Measurements from ENCODE around the gene SULT1A2.
"Not testable (repeated sequence)": the region's sequence is repeated elsewhere in the genome, so short reads cannot be mapped to it uniquely, and the experiment has no call there.

DNA sequence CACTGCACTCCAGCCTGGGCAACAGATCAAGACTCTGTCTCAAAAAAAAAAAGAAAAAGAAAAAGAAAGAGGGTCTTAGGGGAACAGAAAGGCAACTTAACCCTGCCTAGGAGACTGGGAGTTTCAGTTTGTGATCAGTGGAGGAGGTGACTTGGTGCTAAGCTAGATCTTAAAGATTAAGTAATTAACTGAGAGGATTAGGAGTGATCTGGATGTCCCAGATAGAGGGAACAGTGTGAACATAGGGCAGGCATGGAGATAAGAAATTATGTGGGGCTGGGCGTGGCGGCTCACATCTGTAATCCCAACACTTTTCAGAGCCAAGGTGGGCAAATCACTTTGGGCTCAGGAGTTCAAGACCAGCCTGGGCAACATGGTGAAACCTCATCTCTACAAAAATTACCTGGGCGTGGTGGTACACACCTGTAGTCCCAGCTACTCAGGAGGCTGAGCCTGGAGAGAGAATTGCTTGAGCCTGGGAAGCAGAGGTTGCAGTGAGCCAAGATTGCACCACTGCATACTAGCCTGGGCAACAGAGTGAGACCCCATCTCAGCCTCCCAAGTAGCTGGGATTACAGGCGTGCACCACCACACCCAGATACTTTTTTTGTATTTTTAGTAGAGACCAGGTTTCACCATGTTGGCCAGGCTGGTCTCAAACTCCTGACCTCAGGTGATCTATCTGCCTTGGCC is 30.5 kb downstream of the SULT1A2 start:
- TF ChIP-seq EP300, POLR2A (IDR thresholded peaks at IDR 0.05): not testable (repeated sequence)
- TF ChIP-seq, protein P1, sequence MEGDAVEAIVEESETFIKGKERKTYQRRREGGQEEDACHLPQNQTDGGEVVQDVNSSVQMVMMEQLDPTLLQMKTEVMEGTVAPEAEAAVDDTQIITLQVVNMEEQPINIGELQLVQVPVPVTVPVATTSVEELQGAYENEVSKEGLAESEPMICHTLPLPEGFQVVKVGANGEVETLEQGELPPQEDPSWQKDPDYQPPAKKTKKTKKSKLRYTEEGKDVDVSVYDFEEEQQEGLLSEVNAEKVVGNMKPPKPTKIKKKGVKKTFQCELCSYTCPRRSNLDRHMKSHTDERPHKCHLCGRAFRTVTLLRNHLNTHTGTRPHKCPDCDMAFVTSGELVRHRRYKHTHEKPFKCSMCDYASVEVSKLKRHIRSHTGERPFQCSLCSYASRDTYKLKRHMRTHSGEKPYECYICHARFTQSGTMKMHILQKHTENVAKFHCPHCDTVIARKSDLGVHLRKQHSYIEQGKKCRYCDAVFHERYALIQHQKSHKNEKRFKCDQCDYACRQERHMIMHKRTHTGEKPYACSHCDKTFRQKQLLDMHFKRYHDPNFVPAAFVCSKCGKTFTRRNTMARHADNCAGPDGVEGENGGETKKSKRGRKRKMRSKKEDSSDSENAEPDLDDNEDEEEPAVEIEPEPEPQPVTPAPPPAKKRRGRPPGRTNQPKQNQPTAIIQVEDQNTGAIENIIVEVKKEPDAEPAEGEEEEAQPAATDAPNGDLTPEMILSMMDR (IDR thresholded peaks at IDR 0.05): not testable (repeated sequence)
